HCT116 (cell line): ENCODE data around the gene KCNJ10.

Source experiments
- EZH2 ChIP-seq: fragments of 200-600 bp; sonication (generic); IDR thresholded peaks from 2 replicates; pipeline ENCODE4 v1.6.1; 2017; ENCODE audit warnings: antibody characterized with exemption, mixed run types
- EZH2phosphoT487 ChIP-seq: fragments of 200-600 bp; IDR thresholded peaks from 2 replicates; pipeline ENCODE4 v1.6.1; 2018; ENCODE audit warnings: antibody characterized with exemption, borderline replicate concordance
- TF ChIP-seq, protein P1 (sequence below), 3 experiments: fragments of 200-600 bp in 1 of 3; sonication (generic) in 1 of 3; IDR thresholded peaks in 2 of 3; conservative IDR thresholded peaks in 1 of 3; 2 replicates each; pipeline ENCODE4 v1.5.1; 2012 to 2017; ENCODE audit warnings: low read depth in 2 of 3, low read length in 2 of 3, antibody characterized with exemption in 1 of 3, borderline replicate concordance in 1 of 3, control low read depth in 1 of 3, mild to moderate bottlenecking in 1 of 3, mixed read lengths in 1 of 3, mixed run types in 1 of 3, moderate library complexity in 1 of 3; ENCODE audit not compliant: insufficient read depth in 1 of 3

- TF ChIP-seq, protein P1, sequence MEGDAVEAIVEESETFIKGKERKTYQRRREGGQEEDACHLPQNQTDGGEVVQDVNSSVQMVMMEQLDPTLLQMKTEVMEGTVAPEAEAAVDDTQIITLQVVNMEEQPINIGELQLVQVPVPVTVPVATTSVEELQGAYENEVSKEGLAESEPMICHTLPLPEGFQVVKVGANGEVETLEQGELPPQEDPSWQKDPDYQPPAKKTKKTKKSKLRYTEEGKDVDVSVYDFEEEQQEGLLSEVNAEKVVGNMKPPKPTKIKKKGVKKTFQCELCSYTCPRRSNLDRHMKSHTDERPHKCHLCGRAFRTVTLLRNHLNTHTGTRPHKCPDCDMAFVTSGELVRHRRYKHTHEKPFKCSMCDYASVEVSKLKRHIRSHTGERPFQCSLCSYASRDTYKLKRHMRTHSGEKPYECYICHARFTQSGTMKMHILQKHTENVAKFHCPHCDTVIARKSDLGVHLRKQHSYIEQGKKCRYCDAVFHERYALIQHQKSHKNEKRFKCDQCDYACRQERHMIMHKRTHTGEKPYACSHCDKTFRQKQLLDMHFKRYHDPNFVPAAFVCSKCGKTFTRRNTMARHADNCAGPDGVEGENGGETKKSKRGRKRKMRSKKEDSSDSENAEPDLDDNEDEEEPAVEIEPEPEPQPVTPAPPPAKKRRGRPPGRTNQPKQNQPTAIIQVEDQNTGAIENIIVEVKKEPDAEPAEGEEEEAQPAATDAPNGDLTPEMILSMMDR (IDR thresholded peaks at IDR 0.05 in 2 of 3, conservative IDR thresholded peaks at IDR 0.05 in 1 of 3; ENCODE audit: borderline replicate concordance in 1 of 3, insufficient read depth in 1 of 3, low read depth in 2 of 3, low read length in 2 of 3): no peak
- no peak for TF ChIP-seq EZH2phosphoT487
- TF ChIP-seq EZH2: no peak
Measured at GRCh38 chr1:159965263-159965662, 104.7 kb downstream of the KCNJ10 start.
